H1 (cell line): ENCODE measurements around the gene ALDH1B1. TPM values are rescaled to one million over a fixed set of nuclear protein-coding genes. Genes with fewer than 3 reads are reported as not detected.

Source experiments
- CTCF ChIA-PET: fragments of 300-600 bp; sonication (Branson Sonifier 250); formaldehyde crosslinking; loops from one replicate; lab custom pipeline; 2021; ENCODE audit not compliant: partially characterized antibody; lab: Charles Lee
- POLR2A ChIA-PET: fragments of 300-600 bp; sonication (Branson Sonifier 250); formaldehyde crosslinking; loops from one replicate; lab custom pipeline; 2021; ENCODE audit warnings: inconsistent platforms; ENCODE audit not compliant: partially characterized antibody; lab: Charles Lee
- DNase-seq, 2 experiments: peaks; one replicate each; pipeline versions ENCODE4 v3.0.0 to v3.0.0-alpha.2; 2010 to 2022; ENCODE audit warnings: low spot score in 2 of 2, low read depth in 1 of 2, mixed read lengths in 1 of 2
- FAIRE-seq: peaks from 2 replicates; lab custom pipeline; 2011; peaks lifted over from hg19 to GRCh38; lab: Jason Lieb, UNC
- H2AFZ ChIP-seq: 2 replicates; pipeline ENCODE4 v1.8.1; 2012; ENCODE audit warnings: low read length, inconsistent platforms
- H2AK5ac ChIP-seq: 2 replicates; pipeline ENCODE4 v1.6.1; 2013; ENCODE audit warnings: low read depth, low read length
- H2BK120ac ChIP-seq: replicated peaks from 2 replicates; pipeline ENCODE3; 2013; ENCODE audit warnings: low read depth, low read length, inconsistent platforms
- H2BK12ac ChIP-seq: 2 replicates; pipeline ENCODE4 v1.6.1; 2013; ENCODE audit warnings: low read depth, low read length
- H2BK15ac ChIP-seq: 2 replicates; pipeline ENCODE4 v1.6.1; 2013; ENCODE audit warnings: low read length
- H2BK20ac ChIP-seq: 2 replicates; pipeline ENCODE4 v1.6.1; 2013; ENCODE audit warnings: low read length
- H2BK5ac ChIP-seq: 2 replicates; pipeline ENCODE4 v1.6.1; 2013; ENCODE audit warnings: low read depth, low read length
- H3K14ac ChIP-seq: 2 replicates; pipeline ENCODE4 v1.6.1; 2013; ENCODE audit warnings: inconsistent platforms; ENCODE audit not compliant: insufficient read length
- H3K18ac ChIP-seq: 2 replicates; pipeline ENCODE4 v1.6.1; 2013; ENCODE audit warnings: low read length; ENCODE audit errors: extremely low read depth
- H3K23ac ChIP-seq: 2 replicates; pipeline ENCODE4 v1.6.1; 2013; ENCODE audit warnings: inconsistent platforms; ENCODE audit not compliant: insufficient read length
- H3K23me2 ChIP-seq: 2 replicates; pipeline ENCODE4 v1.6.1; 2013; ENCODE audit warnings: low read depth, low read length
- H3K27ac ChIP-seq: 2 replicates; pipeline ENCODE4 v1.6.1; 2011; ENCODE audit warnings: low read depth, low read length, inconsistent platforms
- H3K27me3 ChIP-seq, 4 experiments: replicated peaks in 1 of 4; 1 replicate in 1 of 4; 2 replicates in 3 of 4; pipeline versions ENCODE4 v1.6.1 to v1.8.1; 2011 to 2013; ENCODE audit warnings: low read length in 3 of 4, mild to moderate bottlenecking in 3 of 4, inconsistent platforms in 2 of 4, mixed read lengths in 2 of 4, moderate library complexity in 1 of 4; ENCODE audit not compliant: control insufficient read depth in 3 of 4, insufficient read depth in 3 of 4; ENCODE audit errors: extremely low read depth in 1 of 4
- H3K36me3 ChIP-seq, 4 experiments: 2 replicates each; pipeline versions ENCODE4 v1.6.1 to v1.8.1; 2011 to 2013; ENCODE audit warnings: mild to moderate bottlenecking in 4 of 4, low read length in 3 of 4, moderate library complexity in 2 of 4, control low read depth in 1 of 4, inconsistent platforms in 1 of 4; ENCODE audit not compliant: insufficient read depth in 4 of 4, control insufficient read depth in 2 of 4
- H3K4ac ChIP-seq: replicated peaks from 2 replicates; pipeline ENCODE3; 2013; ENCODE audit warnings: low read length, low read depth, mixed read lengths, inconsistent platforms; ENCODE audit not compliant: insufficient read length
- H3K4me1 ChIP-seq, 4 experiments: replicated peaks in 1 of 4; 1 replicate in 1 of 4; 2 replicates in 3 of 4; pipeline versions ENCODE4 v1.6.1 to v1.8.1; 2011 to 2013; ENCODE audit warnings: low read length in 3 of 4, inconsistent platforms in 2 of 4, mixed read lengths in 1 of 4; ENCODE audit not compliant: insufficient read depth in 4 of 4, control insufficient read depth in 3 of 4
- H3K4me2 ChIP-seq, 2 experiments: 2 replicates each; pipeline versions ENCODE4 v1.6.1 to v1.8.1; 2011 to 2013; ENCODE audit warnings: low read depth in 2 of 2, low read length in 2 of 2, control low read depth in 1 of 2, inconsistent platforms in 1 of 2, mild to moderate bottlenecking in 1 of 2; ENCODE audit not compliant: insufficient read depth in 1 of 2
- H3K4me3 ChIP-seq, 4 experiments: fragments of 200-600, 300-600 bp in 1 of 4; sonication (generic), shearing (Covaris generic), sonication (Bioruptor Twin) in 1 of 4; 2 replicates each; pipeline versions ENCODE4 v1.5.1 to v1.8.1; 2011 to 2016; ENCODE audit warnings: low read length in 4 of 4, low read depth in 3 of 4, control low read depth in 2 of 4, inconsistent platforms in 2 of 4, mild to moderate bottlenecking in 2 of 4, mixed read lengths in 1 of 4, moderate library complexity in 1 of 4; ENCODE audit not compliant: insufficient read depth in 2 of 4; ENCODE audit errors: extremely low read depth in 1 of 4
- H3K56ac ChIP-seq: replicated peaks from 2 replicates; pipeline ENCODE3; 2013; ENCODE audit warnings: low read depth, mild to moderate bottlenecking, mixed read lengths, low read length, inconsistent platforms; ENCODE audit not compliant: insufficient read length
- H3K79me1 ChIP-seq: 2 replicates; pipeline ENCODE4 v1.6.1; 2013; ENCODE audit warnings: low read depth, low read length, control low read depth
- H3K79me2 ChIP-seq, 2 experiments: 2 replicates each; pipeline versions ENCODE4 v1.6.1 to v1.8.1; 2012 to 2013; ENCODE audit warnings: low read length in 2 of 2, mild to moderate bottlenecking in 2 of 2, inconsistent platforms in 1 of 2; ENCODE audit not compliant: insufficient read depth in 2 of 2, control insufficient read depth in 1 of 2
- H3K9ac ChIP-seq, 4 experiments: replicated peaks in 1 of 4; 1 replicate in 1 of 4; 2 replicates in 3 of 4; pipeline versions ENCODE4 v1.6.1 to v1.8.1; 2011 to 2013; ENCODE audit warnings: low read depth in 3 of 4, low read length in 3 of 4, control low read depth in 2 of 4, mild to moderate bottlenecking in 2 of 4, moderate library complexity in 2 of 4, inconsistent platforms in 1 of 4; ENCODE audit errors: extremely low read depth in 1 of 4
- H3K9me3 ChIP-seq, 2 experiments: 2 replicates each; pipeline versions ENCODE4 v1.6.1 to v1.8.1; 2012 to 2013; ENCODE audit warnings: mild to moderate bottlenecking in 2 of 2, moderate library complexity in 2 of 2, control low read depth in 1 of 2, inconsistent platforms in 1 of 2, low read depth in 1 of 2, low read length in 1 of 2, mixed read lengths in 1 of 2; ENCODE audit not compliant: insufficient read depth in 2 of 2
- H4K20me1 ChIP-seq, 2 experiments: replicated peaks in 1 of 2; 2 replicates each; pipeline versions ENCODE3 to v1.8.1; 2011 to 2013; ENCODE audit warnings: inconsistent platforms in 2 of 2, low read length in 2 of 2, mild to moderate bottlenecking in 1 of 2; ENCODE audit not compliant: insufficient read depth in 2 of 2, control insufficient read depth in 1 of 2
- H4K5ac ChIP-seq: 2 replicates; pipeline ENCODE4 v1.6.1; 2013; ENCODE audit warnings: low read length, low read depth, mixed read lengths, inconsistent platforms; ENCODE audit not compliant: insufficient read length
- H4K8ac ChIP-seq: 2 replicates; pipeline ENCODE4 v1.8.0; 2013; ENCODE audit warnings: mild to moderate bottlenecking, moderate library complexity, low read length, inconsistent platforms; ENCODE audit not compliant: insufficient read depth; ENCODE audit errors: extremely low read depth
- H4K91ac ChIP-seq: replicated peaks from 2 replicates; pipeline ENCODE3; 2013; ENCODE audit warnings: low read length, mixed read lengths, inconsistent platforms; ENCODE audit not compliant: insufficient read length
- WGBS, 2 experiments: shearing (Covaris generic) in 1 of 2; methylation state at CpG; one replicate each; pipeline versions ENCODE4 v1.1.6 to v1.1.7; 2013 to 2015; ENCODE audit warnings: low lambda C conversion rate in 2 of 2, mixed read lengths in 2 of 2, inconsistent platforms in 1 of 2, low coverage in 1 of 2, missing lambda C conversion rate in 1 of 2; ENCODE audit not compliant: insufficient replicate concordance in 2 of 2, insufficient coverage in 1 of 2, insufficient read length in 1 of 2; ENCODE audit errors: extremely low coverage in 1 of 2, missing lambda C conversion rate in 1 of 2; 5-methylcytosine and 5-hydroxymethylcytosine counted together
- polyA plus RNA-seq, 7 experiments: library from polyadenylated mRNA; depleted of rRNA in 3 of 7; stranded (reverse) in 5 of 7; unstranded in 2 of 7; fragments of >200 nt in 5 of 7; fragments of 200-250 nt in 2 of 7; gene quantifications; 1 replicate in 5 of 7; 2 replicates in 1 of 7; 4 replicates in 1 of 7; pipeline versions ENCODE4 v1.2.1 to v1.2.3, GENCODE V29; 2011 to 2013; ENCODE audit warnings: missing spikeins in 2 of 7, mixed read lengths in 2 of 7
- total RNA-seq: library from RNA; stranded (reverse); fragmentation: NEBNext Ultra II Directional; extraction: Animal tissue kit (Norgen Biotek cat#: 25700); gene quantifications from 2 replicates; pipeline ENCODE4 v1.2.1, GENCODE V29; 2021

Gene ALDH1B1
- total and polyA plus RNA-seq, 2 of the 8 experiments (the other 6 are each of a cell fraction or from before 2014, with no cell fraction given) = 41.6 to 78.7 TPM

DNA sequence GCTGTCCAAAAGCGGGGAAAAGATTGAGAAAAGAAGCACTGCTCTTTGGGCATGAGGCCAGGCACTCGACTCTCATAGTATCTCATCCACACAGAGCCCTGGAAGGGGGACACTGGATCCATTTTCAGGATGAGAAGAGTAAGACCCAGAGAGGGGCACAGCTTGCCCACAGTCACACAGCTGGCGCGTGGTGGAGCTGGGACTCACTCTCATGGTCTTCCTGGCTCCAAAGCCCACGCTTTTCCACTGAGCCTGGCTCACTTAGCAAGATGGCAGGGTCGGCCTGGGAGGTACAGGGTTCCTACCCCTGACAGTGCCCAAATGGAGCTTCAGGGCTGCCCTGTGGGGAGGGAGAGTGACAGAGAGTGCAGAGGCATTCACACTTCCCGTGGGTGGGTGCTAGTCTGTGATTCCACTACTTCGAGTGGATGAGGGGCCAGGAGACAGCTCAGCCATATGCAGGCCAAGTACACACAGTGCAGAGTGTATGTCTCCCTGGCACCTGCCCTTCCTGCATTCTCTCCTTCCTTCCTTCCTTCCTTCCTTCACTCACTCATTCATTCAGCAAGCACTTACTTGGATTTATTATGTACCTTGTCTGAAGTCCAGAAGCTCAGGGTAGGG, 50.1 kb downstream of the ALDH1B1 start:
- ChIA-PET POLR2A (no interaction called here), CTCF (interaction anchor here (1.1 to 5.0 kb wide), 3 partner anchors 10 to 35 kb away, joined by 3 to 50 read pairs (median 4); no protein-coding TSS in a partner anchor)
- H3K79me2 ChIP-seq = no peaks in the 10 kb centered on the region
- H2BK12ac ChIP-seq = no peak overlapping the region
- H3K18ac ChIP-seq = no peak overlapping the region
- no peak overlapping the region for H3K4ac ChIP-seq
- H2BK20ac ChIP-seq = no peak overlapping the region
- no peak overlapping the region for H2BK15ac ChIP-seq
- no peaks in the 10 kb centered on the region for H3K9me3 ChIP-seq
- no peak for FAIRE-seq
- H4K20me1 ChIP-seq = no peaks in the 10 kb centered on the region
- no peaks in the 10 kb centered on the region for H3K27me3 ChIP-seq
- no peaks in the 10 kb centered on the region for H3K36me3 ChIP-seq
- H3K4me3 ChIP-seq = no peak overlapping the region
- no peak overlapping the region for H4K5ac ChIP-seq
- no peak overlapping the region for H3K56ac ChIP-seq
- no peaks in the 10 kb centered on the region for H3K79me1 ChIP-seq
- no peak overlapping the region for H2AFZ ChIP-seq
- H2AK5ac ChIP-seq = no peak overlapping the region
- DNase-seq = no peak
- no peak overlapping the region for H2BK120ac ChIP-seq
- H3K9ac ChIP-seq = no peak overlapping the region
- 90% methylated on average over 8 of the region's 8 CpGs; no CpG with 5 or more reads in 1 of the 2 experiments for WGBS, 2 experiments
- H2BK5ac ChIP-seq = no peak overlapping the region
- H4K91ac ChIP-seq = no peak overlapping the region
- no peak overlapping the region for H3K14ac ChIP-seq
- no peak overlapping the region for H3K27ac ChIP-seq
- no peak overlapping the region for H3K4me2 ChIP-seq
- no peaks in the 10 kb centered on the region for H3K4me1 ChIP-seq
- H3K23ac ChIP-seq = no peak overlapping the region
- H3K23me2 ChIP-seq = no peaks in the 10 kb centered on the region
- no peak overlapping the region for H4K8ac ChIP-seq
